Gastroesophageal sphincter (tissue), 4 donors: Measurements from ENCODE around the gene ABHD2. TPM values are rescaled to one million over a fixed set of nuclear protein-coding genes. Genes with fewer than 3 reads are reported as not detected.
A peak's percentile ranks its signal among the peaks of the same experiment; 100 is the strongest.

Experiments used
- ATAC-seq: fragments of 150-250 bp; one replicate; pipeline ENCODE4 v1.9.1; 2016; ENCODE audit warnings: mild to moderate bottlenecking, moderate library complexity
- H3K27ac ChIP-seq, 4 donors: fragments of 200-600 bp; sonication (generic) in 3 of 4; 1 replicate in 3 of 4; 2 replicates in 1 of 4; pipeline ENCODE4 v1.5.1; 2016 to 2019
- H3K27me3 ChIP-seq: fragments of 200-600 bp; sonication (generic); one replicate; pipeline ENCODE4 v1.5.1; 2019
- H3K36me3 ChIP-seq, 2 donors: fragments of 200-600 bp; sonication (generic); one replicate each; pipeline ENCODE4 v1.5.1; 2019; ENCODE audit warnings: control low read depth in 1 of 2
- H3K4me1 ChIP-seq, 3 donors: fragments of 200-600 bp; sonication (generic); 1 replicate in 2 of 3; 2 replicates in 1 of 3; pipeline ENCODE4 v1.5.1; 2016 to 2019; ENCODE audit warnings: control low read depth in 2 of 3
- H3K4me3 ChIP-seq, 2 donors: fragments of 200-600 bp; sonication (generic); one replicate each; pipeline ENCODE4 v1.5.1; 2019; ENCODE audit warnings: mild to moderate bottlenecking in 1 of 2, moderate library complexity in 1 of 2
- H3K9me3 ChIP-seq, 3 donors: fragments of 200-600 bp; sonication (generic); one replicate each; pipeline ENCODE4 v1.5.1; 2017 to 2019; ENCODE audit warnings: control low read depth in 2 of 3
- CTCF ChIP-seq, 4 experiments: fragments of 200-600 bp in 2 of 4; fragments of 450-650 bp in 2 of 4; sonication (generic) in 1 of 4; IDR thresholded peaks; one replicate each; pipeline ENCODE4 v1.5.1; 2017 to 2019; ENCODE audit warnings: antibody characterized with exemption in 4 of 4, mild to moderate bottlenecking in 2 of 4, moderate library complexity in 2 of 4
- EP300 ChIP-seq: sonication (generic); formaldehyde crosslinking; IDR thresholded peaks from one replicate; pipeline ENCODE4 v1.6.1; 2017; ENCODE audit warnings: antibody characterized with exemption, mild to moderate bottlenecking
- POLR2A ChIP-seq, 2 donors: fragments of 450-650 bp; IDR thresholded peaks; one replicate each; pipeline ENCODE4 v1.6.1; 2017; ENCODE audit warnings: antibody characterized with exemption in 2 of 2, mild to moderate bottlenecking in 2 of 2, moderate library complexity in 1 of 2
- POLR2AphosphoS5 ChIP-seq: sonication (generic); formaldehyde crosslinking; IDR thresholded peaks from one replicate; pipeline ENCODE4 v1.6.1; 2017; ENCODE audit warnings: antibody characterized with exemption
- WGBS, 2 donors: methylation state at CpG; one replicate each; pipeline ENCODE4 v1.1.5; 2018; ENCODE audit warnings: low coverage in 1 of 2; 5-methylcytosine and 5-hydroxymethylcytosine counted together
- total RNA-seq, 4 donors: library from RNA; depleted of rRNA; stranded (reverse); fragments of >200 nt; gene quantifications; one replicate each; pipeline ENCODE4 v1.1.0, GENCODE V29; 2016

The ABHD2 gene
- total RNA-seq, 4 donors from 2014 or later = 54.6 to 108 (median 75.9) TPM

GRCh38 chr15:89125088-89125826, 37.0 kb downstream of the ABHD2 start:
- no peaks in the 10 kb centered on the region for H3K9me3 ChIP-seq
- TF ChIP-seq CTCF (IDR thresholded peaks at IDR 0.05) (no peak), POLR2AphosphoS5 (no peak), POLR2A (IDR thresholded peaks at IDR 0.05) (no peak), EP300 (no peak)
- no peak for ATAC-seq
- 94 to 97% methylated on average over 4 to 5 of the region's 5 CpGs for WGBS, 2 donors
- peaks cover 6 to 77% (median 12%) of the 10 kb centered on the region in 3 donors for H3K4me1 ChIP-seq
- peaks cover 0 to 63% of the 10 kb centered on the region in 2 donors for H3K36me3 ChIP-seq
- no peak overlapping the region for H3K4me3 ChIP-seq
- H3K27ac ChIP-seq = no peak overlapping the region
- H3K27me3 ChIP-seq = no peaks in the 10 kb centered on the region

- 92 to 94% methylated on average over 6 of the region's 6 CpGs for WGBS, 2 donors
- no peak for ATAC-seq
- H3K4me1 ChIP-seq = peaks cover 5 to 72% (median 8%) of the 10 kb centered on the region in 3 donors
- no peaks in the 10 kb centered on the region for H3K27me3 ChIP-seq
- H3K4me3 ChIP-seq = no peak overlapping the region
- H3K27ac ChIP-seq = no peak overlapping the region
- no peaks in the 10 kb centered on the region for H3K9me3 ChIP-seq
- peaks cover 0 to 69% of the 10 kb centered on the region in 2 donors for H3K36me3 ChIP-seq
- no peak for TF ChIP-seq EP300
- TF ChIP-seq POLR2A (IDR thresholded peaks at IDR 0.05) = no peak
- no peak for TF ChIP-seq CTCF (IDR thresholded peaks at IDR 0.05)
- TF ChIP-seq POLR2AphosphoS5 = no peak
These were observed 37.8 kb downstream of the ABHD2 start for GRCh38 chr15:89126009-89126408.

- H3K36me3 ChIP-seq = peaks cover 0 to 60% of the 10 kb centered on the region in 2 donors
- TF ChIP-seq EP300 = no peak
- no peak for TF ChIP-seq CTCF (IDR thresholded peaks at IDR 0.05)
- TF ChIP-seq POLR2AphosphoS5 = no peak
- ATAC-seq = no peak
- H3K4me3 ChIP-seq = no peak overlapping the region
- peaks cover 3 to 67% (median 8%) of the 10 kb centered on the region in 3 donors for H3K4me1 ChIP-seq
- no peaks in the 10 kb centered on the region for H3K9me3 ChIP-seq
- H3K27me3 ChIP-seq = no peaks in the 10 kb centered on the region
- H3K27ac ChIP-seq = no peak overlapping the region
- 83% methylated on average over 2 of the region's 3 CpGs; no CpG with 5 or more reads in 1 of the 2 donors for WGBS, 2 donors
These were observed 38.9 kb downstream of the ABHD2 start for GRCh38 chr15:89127054-89127702.

- no peak for ATAC-seq
- WGBS, 2 donors = 95 to 100% methylated on average over 2 to 3 of the region's 6 CpGs
- Histone ChIP-seq H3K27ac (peak overlapping the region; percentile 13 to 66 (median 54)), H3K36me3 (peaks cover 0 to 49% of the 10 kb centered on the region in 2 donors), H3K4me3 (no peak overlapping the region), H3K27me3 (no peaks in the 10 kb centered on the region), H3K9me3 (no peaks in the 10 kb centered on the region), H3K4me1 (peaks cover 3 to 67% (median 17%) of the 10 kb centered on the region in 3 donors)
- TF ChIP-seq EP300 (no peak), POLR2AphosphoS5 (no peak), CTCF (IDR thresholded peaks at IDR 0.05) (no peak), POLR2A (IDR thresholded peaks at IDR 0.05) (no peak)
These were observed 40.3 kb downstream of the ABHD2 start for GRCh38 chr15:89128320-89129122.
